ENCODE results near the gene SCO1. TPM values are rescaled to one million over a fixed set of nuclear protein-coding genes. Genes with fewer than 3 reads are reported as not detected.

The SCO1 gene
- total and polyA plus RNA-seq, 10 of the 15 experiments (the other 5 are each of a cell fraction or from before 2014, with no cell fraction given): 8.2 to 73.0 (median 37.1) TPM

GRCh38 chr17:10697092-10698081 lies at the start of gene SCO1, which contains the start of gene ADPRM (continued):
- TF ChIP-seq REST (IDR thresholded peaks at IDR 0.05; ENCODE audit: low read depth, low read length) (no peak), ZNF592 (IDR thresholded peaks at IDR 0.05) (no peak), CEBPB (IDR thresholded peaks at IDR 0.05; ENCODE audit: borderline replicate concordance in 1 of 2, low read depth in 2 of 2, low read length in 2 of 2) (no peak), SUPT20H (IDR thresholded peaks at IDR 0.05; ENCODE audit: borderline replicate concordance, control insufficient read depth, low read depth, low read length) (no peak), ASH2L (IDR thresholded peaks at IDR 0.05; ENCODE audit: borderline replicate concordance, low read depth) (no peak), RCOR1 (conservative IDR thresholded peaks at IDR 0.05; ENCODE audit: low read depth, low read length) (no peak), ETV6 (conservative IDR thresholded peaks at IDR 0.05 in 1 of 2, IDR thresholded peaks at IDR 0.05 in 1 of 2; ENCODE audit: borderline replicate concordance in 1 of 2, low read depth in 1 of 2) (peak in 1 of 2 experiments; percentile 84; a peak in 2 of 4 replicates), SIN3A (IDR thresholded peaks at IDR 0.05; ENCODE audit: low read depth, low read length) (no peak), TCF3 (IDR thresholded peaks at IDR 0.05; ENCODE audit: borderline replicate concordance, insufficient read depth, low read depth, low read length) (0 out of 2 replicates have a peak, but pooled peaks have one; percentile 31), PKNOX1 (IDR thresholded peaks at IDR 0.05) (peak; percentile 72), PML (IDR thresholded peaks at IDR 0.05; ENCODE audit: low read length) (peak; percentile 88), ATF7 (IDR thresholded peaks at IDR 0.05; ENCODE audit: low read depth) (no peak), EP300 (IDR thresholded peaks at IDR 0.05; ENCODE audit: borderline replicate concordance in 1 of 2, control insufficient read depth in 1 of 2, low read depth in 2 of 2, low read length in 2 of 2) (peak; percentile 8 to 30; a peak in 1 of 4 replicates), GATAD2B (conservative IDR thresholded peaks at IDR 0.05; ENCODE audit: low read depth) (peak; percentile 94), BMI1 (IDR thresholded peaks at IDR 0.05; ENCODE audit: borderline replicate concordance) (no peak), BACH1 (IDR thresholded peaks at IDR 0.05; ENCODE audit: borderline replicate concordance) (peak; percentile 76; the same call in 1 of the 2 replicates), RUNX3 (IDR thresholded peaks at IDR 0.05; ENCODE audit: low read length) (peak; percentile 47), MYC (IDR thresholded peaks at IDR 0.05; ENCODE audit: insufficient read depth, insufficient read length, insufficient replicate concordance, low read length, severe bottlenecking) (peak; percentile 82), SREBF2 (IDR thresholded peaks at IDR 0.05; ENCODE audit: low read length) (peak; percentile 60; the same call in 1 of the 2 replicates)

Data from GM12878 (cell line).